G401.6 (cell line): ENCODE data around the gene KLHL30.

Experiments
- FAIRE-seq: peaks from 2 replicates; lab custom pipeline; 2012; peaks lifted over from hg19 to GRCh38; lab: Jason Lieb, UNC

Gene KLHL30

GRCh38 chr2:238120463-238121298, 17.8 kb upstream of the KLHL30 start:
- no peak for FAIRE-seq

- FAIRE-seq = no peak
These were observed 16.8 kb upstream of the KLHL30 start for GRCh38 chr2:238121511-238122286.

GRCh38 chr2:238122287-238123217, 15.9 kb upstream of the KLHL30 start:
- FAIRE-seq = no peak

GRCh38 chr2:238123218-238123971, 15.1 kb upstream of the KLHL30 start:
- FAIRE-seq = no peak

GRCh38 chr2:238123991-238124470, 14.4 kb upstream of the KLHL30 start:
- FAIRE-seq = no peak

GRCh38 chr2:238124488-238125126, 13.9 kb upstream of the KLHL30 start:
- FAIRE-seq = no peak

- FAIRE-seq = no peak
These were observed 13.2 kb upstream of the KLHL30 start for GRCh38 chr2:238125127-238125885.

GRCh38 chr2:238126338-238126737, 12.1 kb upstream of the KLHL30 start:
- no peak for FAIRE-seq

- no peak for FAIRE-seq
These were observed 11.7 kb upstream of the KLHL30 start for GRCh38 chr2:238126775-238127164.

- no peak for FAIRE-seq
These were observed 11.1 kb upstream of the KLHL30 start for GRCh38 chr2:238127165-238128060.

- no peak for FAIRE-seq
These were observed 10.4 kb upstream of the KLHL30 start for GRCh38 chr2:238128061-238128440.

GRCh38 chr2:238128534-238129001, 9.9 kb upstream of the KLHL30 start:
- FAIRE-seq = no peak

GRCh38 chr2:238129166-238130010, 9.1 kb upstream of the KLHL30 start:
- FAIRE-seq = no peak

GRCh38 chr2:238130111-238130695, 8.3 kb upstream of the KLHL30 start:
- FAIRE-seq = no peak

GRCh38 chr2:238130696-238131628, 7.5 kb upstream of the KLHL30 start:
- FAIRE-seq = no peak

- FAIRE-seq = no peak
These were observed 6.6 kb upstream of the KLHL30 start for GRCh38 chr2:238131761-238132462.
